ENCODE results near the gene SAMD4A. TPM values are rescaled to one million over a fixed set of nuclear protein-coding genes. Genes with fewer than 3 reads are reported as not detected.

The SAMD4A gene
- total RNA-seq, 1 experiment from 2014 or later, result 9.6 TPM

GRCh38 chr14:54582334-54582733 lies 15.4 kb downstream of the SAMD4A start:
- no peak overlapping the region for H3K4me2 ChIP-seq (ENCODE audit: insufficient read depth, insufficient read length, low read length)
- H4K5ac ChIP-seq (ENCODE audit: insufficient read length, low read depth, low read length), result no peak overlapping the region
- no peak overlapping the region for H2BK5ac ChIP-seq (ENCODE audit: insufficient read length, low read length)
- no peak overlapping the region for H3K14ac ChIP-seq (ENCODE audit: insufficient read depth, low read length)
- H3K27me3 ChIP-seq (ENCODE audit: insufficient read depth, low read length), result no peaks in the 10 kb centered on the region
- no peak overlapping the region for H3K9ac ChIP-seq (ENCODE audit: extremely low read depth, insufficient read length, low read length)
- no peak overlapping the region for H4K8ac ChIP-seq (replicated peaks; ENCODE audit: insufficient read length, low read depth, low read length)
- H2BK120ac ChIP-seq (ENCODE audit: low read depth, low read length, poor library complexity, severe bottlenecking), result no peak overlapping the region
- TF ChIP-seq, protein P1, sequence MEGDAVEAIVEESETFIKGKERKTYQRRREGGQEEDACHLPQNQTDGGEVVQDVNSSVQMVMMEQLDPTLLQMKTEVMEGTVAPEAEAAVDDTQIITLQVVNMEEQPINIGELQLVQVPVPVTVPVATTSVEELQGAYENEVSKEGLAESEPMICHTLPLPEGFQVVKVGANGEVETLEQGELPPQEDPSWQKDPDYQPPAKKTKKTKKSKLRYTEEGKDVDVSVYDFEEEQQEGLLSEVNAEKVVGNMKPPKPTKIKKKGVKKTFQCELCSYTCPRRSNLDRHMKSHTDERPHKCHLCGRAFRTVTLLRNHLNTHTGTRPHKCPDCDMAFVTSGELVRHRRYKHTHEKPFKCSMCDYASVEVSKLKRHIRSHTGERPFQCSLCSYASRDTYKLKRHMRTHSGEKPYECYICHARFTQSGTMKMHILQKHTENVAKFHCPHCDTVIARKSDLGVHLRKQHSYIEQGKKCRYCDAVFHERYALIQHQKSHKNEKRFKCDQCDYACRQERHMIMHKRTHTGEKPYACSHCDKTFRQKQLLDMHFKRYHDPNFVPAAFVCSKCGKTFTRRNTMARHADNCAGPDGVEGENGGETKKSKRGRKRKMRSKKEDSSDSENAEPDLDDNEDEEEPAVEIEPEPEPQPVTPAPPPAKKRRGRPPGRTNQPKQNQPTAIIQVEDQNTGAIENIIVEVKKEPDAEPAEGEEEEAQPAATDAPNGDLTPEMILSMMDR (conservative IDR thresholded peaks at IDR 0.05), result no peak
- H4K20me1 ChIP-seq (ENCODE audit: control insufficient read depth, insufficient read depth, insufficient read length), result no peaks in the 10 kb centered on the region
- H3K4me3 Mint-ChIP-seq, result no peak overlapping the region
- H2BK15ac ChIP-seq (ENCODE audit: low read depth, low read length), result no peak overlapping the region
- no peaks in the 10 kb centered on the region for H3K9me3 Mint-ChIP-seq
- WGBS (ENCODE audit: extremely low coverage, insufficient read length, low lambda C conversion rate), result no CpG with 5 or more reads among the region's 7 CpGs
- no peak overlapping the region for H3K27ac ChIP-seq (ENCODE audit: insufficient read length, low read depth, low read length)
- H3K27me3 Mint-ChIP-seq (ENCODE audit: low read depth), result no peaks in the 10 kb centered on the region
- H3K18ac ChIP-seq (ENCODE audit: insufficient read length, low read depth, low read length), result no peak overlapping the region
- no peak overlapping the region; a peak in 1 of 7 replicates for H3K27ac Mint-ChIP-seq
- H3K79me1 ChIP-seq (ENCODE audit: insufficient read depth, low read depth, low read length, poor library complexity, severe bottlenecking), result no peaks in the 10 kb centered on the region
- DNase-seq, result no peak
- no peak overlapping the region for H2BK20ac ChIP-seq (ENCODE audit: low read depth, low read length, poor library complexity, severe bottlenecking)
- H2BK12ac ChIP-seq (ENCODE audit: insufficient read length, low read depth, low read length), result no peak overlapping the region
- no peak overlapping the region for H3K4ac ChIP-seq (ENCODE audit: low read depth, low read length)
- H3K4me1 ChIP-seq (ENCODE audit: insufficient read depth, low read length), result no peaks in the 10 kb centered on the region; the same call in 1 of the 2 replicates
- no peak overlapping the region for H3K56ac ChIP-seq (ENCODE audit: insufficient read length, low read depth, low read length)
- H3K4me1 Mint-ChIP-seq, result no peaks in the 10 kb centered on the region
- H3K79me2 ChIP-seq (ENCODE audit: insufficient read depth, low read length), result peaks cover 2% of the 10 kb centered on the region; the same call in 1 of the 2 replicates
- H2AK5ac ChIP-seq (ENCODE audit: insufficient read length, low read length), result no peak overlapping the region
- no peaks in the 10 kb centered on the region for H3K23me2 ChIP-seq (ENCODE audit: insufficient read length, low read depth, low read length, poor library complexity, severe bottlenecking)
- H3K9me3 ChIP-seq (ENCODE audit: control insufficient read depth, low read depth, low read length), result no peaks in the 10 kb centered on the region
- no peak overlapping the region for H3K23ac ChIP-seq (ENCODE audit: insufficient read length, low read depth, low read length)
- no peak overlapping the region for H2AFZ ChIP-seq (ENCODE audit: low read length)
- no peak overlapping the region for H4K91ac ChIP-seq (ENCODE audit: insufficient read length, low read depth, low read length)
- H3K36me3 Mint-ChIP-seq (ENCODE audit: insufficient read depth in 1 of 3, low read depth in 3 of 3), result no peaks in the 10 kb centered on the region
- H3T11ph ChIP-seq (ENCODE audit: low read length), result no peak overlapping the region
